Renal pelvis (tissue), 4 donors: Measurements from ENCODE around the gene DSG4. TPM values are rescaled to one million over a fixed set of nuclear protein-coding genes. Genes with fewer than 3 reads are reported as not detected.

ENCODE experiments used
- DNase-seq: peaks from one replicate; pipeline ENCODE4 v3.0.0-alpha.2; 2013
- polyA plus RNA-seq, 3 donors: library from polyadenylated mRNA; unstranded; fragments of 120-200 nt; gene quantifications; one replicate each; pipeline ENCODE4 v1.2.1, GENCODE V29; 2013; ENCODE audit not compliant: insufficient read length in 3 of 3

The DSG4 gene
- polyA plus RNA-seq, 3 donors = 0.01 TPM; not detected in 2

GRCh38 chr18:31409276-31409675 lies 32.7 kb downstream of the DSG4 start:
- no peak for DNase-seq

- no peak for DNase-seq
Observed at GRCh38 chr18:31410716-31411483, 34.3 kb downstream of the DSG4 start.

- DNase-seq = no peak
Observed at GRCh38 chr18:31413137-31413536, 36.6 kb downstream of the DSG4 start.

- no peak for DNase-seq
Observed at GRCh38 chr18:31417850-31418249, 41.3 kb downstream of the DSG4 start.

DNA sequence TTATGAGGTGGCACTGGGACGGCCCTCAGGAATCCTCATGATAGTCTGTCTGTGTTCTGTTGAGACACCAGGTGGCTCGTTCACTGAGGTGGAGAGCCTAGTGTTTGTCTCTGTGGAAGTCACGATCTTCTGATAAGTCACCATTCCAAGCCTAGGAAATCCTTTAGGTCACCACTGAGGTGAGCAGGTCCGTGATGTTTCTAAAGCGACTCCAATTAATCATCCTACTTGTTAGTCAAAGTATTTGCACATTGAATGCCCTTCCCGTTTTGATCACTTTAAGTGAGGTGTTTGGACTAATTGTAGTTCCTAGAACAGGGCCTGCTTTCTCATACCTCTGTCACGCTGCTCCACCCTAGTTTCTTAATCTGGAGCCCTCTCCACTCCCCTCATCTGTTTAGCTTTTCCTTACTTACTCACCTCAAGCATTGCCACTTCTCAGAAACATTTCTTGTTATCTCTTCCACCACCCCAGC lies 42.9 kb downstream of the DSG4 start:
- no peak for DNase-seq

DNA sequence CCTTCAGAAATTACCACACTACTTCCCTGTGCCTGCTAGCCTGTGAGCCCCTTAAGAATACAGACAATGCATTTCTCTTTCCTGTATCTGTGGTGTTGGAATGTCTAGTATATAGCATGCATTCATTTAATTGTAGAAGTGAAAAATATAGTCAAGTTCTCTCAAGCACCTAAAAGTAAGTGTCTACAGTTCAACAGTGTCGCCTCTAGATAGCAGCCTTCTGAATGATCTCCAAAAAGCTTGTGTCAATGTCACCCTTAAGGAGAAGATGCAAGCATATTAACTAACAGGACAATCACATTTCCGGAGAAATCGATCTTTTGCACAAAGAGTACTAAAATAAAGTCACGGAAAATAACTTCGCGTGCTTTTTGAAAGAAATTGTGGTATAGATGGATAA lies 43.5 kb downstream of the DSG4 start:
- DNase-seq = no peak

- no peak for DNase-seq
Observed at GRCh38 chr18:31420524-31420923, 43.9 kb downstream of the DSG4 start.

GRCh38 chr18:31424383-31424988 lies 47.9 kb downstream of the DSG4 start:
- no peak for DNase-seq

DNA sequence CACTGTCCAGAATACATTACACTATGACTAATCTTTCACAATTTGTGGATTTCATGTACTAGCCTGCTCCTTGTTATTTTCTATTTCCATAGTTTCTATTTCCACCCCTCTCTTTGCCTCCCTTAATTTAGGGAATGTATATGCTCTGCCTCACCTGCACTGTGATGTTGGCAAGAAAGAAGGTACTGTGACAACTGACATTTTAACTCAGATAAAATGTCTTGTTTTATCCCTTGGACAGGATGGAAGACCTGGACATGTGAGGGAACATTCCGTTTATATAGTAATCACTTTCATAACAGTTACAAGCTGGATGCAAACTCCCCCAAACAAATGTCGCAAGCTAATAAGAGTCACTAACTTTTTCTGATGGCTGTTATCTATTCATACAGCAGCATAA lies 49.4 kb downstream of the DSG4 start:
- DNase-seq = no peak

- no peak for DNase-seq
Observed at GRCh38 chr18:31426871-31427406, 50.4 kb downstream of the DSG4 start.

- DNase-seq = no peak
Observed at GRCh38 chr18:31428211-31428610, 51.6 kb downstream of the DSG4 start.

DNA sequence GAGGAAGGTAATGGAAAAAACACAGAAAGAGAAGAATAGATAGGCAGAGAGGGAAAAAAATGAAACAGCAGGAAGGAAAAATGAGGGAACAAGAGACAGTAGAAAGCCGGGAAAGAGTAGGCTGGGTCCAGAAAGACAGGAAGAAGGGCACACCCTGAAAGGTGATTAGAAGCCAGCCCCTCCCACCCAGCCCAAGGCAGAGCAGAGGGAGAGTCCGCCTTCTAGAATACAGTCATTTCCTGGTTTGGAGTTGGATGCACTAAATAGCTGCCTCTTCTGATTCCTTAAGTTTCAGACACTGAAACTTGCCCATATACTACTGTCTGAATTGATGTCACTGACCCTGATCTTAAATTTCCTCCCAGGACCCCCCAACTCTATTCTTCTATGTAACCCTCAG lies 53.0 kb downstream of the DSG4 start:
- no peak for DNase-seq

DNA sequence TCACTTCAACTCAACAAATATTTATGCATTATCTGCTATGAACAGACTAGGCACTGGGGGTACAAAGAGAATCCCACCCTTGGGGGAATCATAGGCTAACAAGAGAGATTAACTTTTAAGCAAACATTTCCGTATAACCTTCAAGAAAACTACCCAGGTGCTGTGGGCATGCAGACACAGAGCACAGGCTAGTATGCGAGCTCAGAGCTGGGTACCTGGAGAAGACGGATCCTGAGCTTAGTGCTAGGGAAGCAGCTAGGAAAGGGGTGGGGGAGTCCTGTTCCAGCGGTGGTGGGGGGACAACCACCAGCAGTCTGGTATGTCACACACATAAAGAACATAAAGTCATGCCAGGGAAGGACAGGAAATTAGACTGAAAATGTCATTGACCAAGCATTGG lies 53.5 kb downstream of the DSG4 start:
- DNase-seq = no peak

GRCh38 chr18:31430554-31430953 lies 54.0 kb downstream of the DSG4 start:
- no peak for DNase-seq

DNA sequence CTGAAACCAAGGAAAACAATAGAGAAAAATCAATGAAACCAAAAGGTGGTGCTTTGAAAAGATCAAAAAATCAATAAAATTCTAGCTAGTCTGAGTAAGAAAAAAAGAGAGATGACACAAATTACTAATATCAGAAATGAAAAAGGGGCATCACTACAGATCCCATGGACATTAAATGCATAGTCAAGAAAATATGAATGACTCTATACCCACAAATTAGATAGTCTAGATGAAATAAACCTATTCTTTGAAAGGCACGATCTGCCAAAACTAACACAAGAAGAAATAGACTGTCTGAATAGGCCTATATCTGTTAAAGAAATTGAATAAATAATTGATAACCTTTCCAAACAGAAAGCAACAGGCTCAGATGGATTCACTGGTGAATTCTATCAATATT lies 55.7 kb downstream of the DSG4 start:
- no peak for DNase-seq

GRCh38 chr18:31436825-31437224 lies 60.2 kb downstream of the DSG4 start:
- no peak for DNase-seq

GRCh38 chr18:31438402-31438801 lies 61.8 kb downstream of the DSG4 start:
- no peak for DNase-seq

DNA sequence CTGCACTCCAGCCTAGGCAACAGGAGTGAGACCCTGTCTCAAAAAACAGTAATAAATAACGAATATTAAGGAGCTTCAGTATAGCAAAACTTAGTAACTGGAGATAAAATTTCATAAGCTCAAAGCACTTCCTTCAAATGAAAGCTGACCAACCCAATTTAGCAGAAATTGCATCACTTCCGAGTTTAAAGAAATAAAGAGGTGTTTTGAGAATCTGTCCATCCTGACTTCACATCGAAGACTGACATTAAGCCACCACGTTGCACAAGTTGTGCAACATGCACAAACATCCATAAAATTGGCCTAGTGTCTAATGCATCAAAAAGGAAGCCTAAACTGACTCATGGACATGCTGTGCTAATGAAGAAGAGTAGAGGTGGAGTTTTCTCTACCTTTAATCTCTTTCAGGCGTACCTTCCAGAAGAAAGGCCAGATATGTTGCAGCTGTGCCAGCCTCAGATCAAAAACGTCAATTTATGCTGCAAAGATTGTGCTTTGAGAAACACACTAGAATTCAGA lies 63.3 kb downstream of the DSG4 start:
- no peak for DNase-seq

DNA sequence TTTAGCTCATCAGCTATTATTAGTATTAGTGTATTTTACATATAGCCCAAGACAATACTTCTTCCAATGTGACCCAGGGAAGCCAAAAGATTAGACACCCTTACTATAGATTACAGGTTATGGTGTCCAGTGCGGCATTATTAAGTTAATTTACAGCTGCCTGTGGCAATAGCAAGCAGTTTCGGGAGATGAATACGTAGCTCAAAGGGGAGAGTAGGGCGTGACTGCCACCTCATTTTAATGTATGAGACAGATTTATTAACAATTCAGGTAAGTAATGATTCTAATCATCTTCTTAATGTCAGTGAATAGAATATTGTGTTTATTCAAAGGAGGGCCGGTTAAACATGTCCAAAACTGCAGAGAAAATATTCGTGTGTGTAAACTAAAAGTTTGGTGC lies 64.2 kb downstream of the DSG4 start:
- no peak for DNase-seq

GRCh38 chr18:31441493-31441892 lies 64.9 kb downstream of the DSG4 start:
- DNase-seq = no peak

DNA sequence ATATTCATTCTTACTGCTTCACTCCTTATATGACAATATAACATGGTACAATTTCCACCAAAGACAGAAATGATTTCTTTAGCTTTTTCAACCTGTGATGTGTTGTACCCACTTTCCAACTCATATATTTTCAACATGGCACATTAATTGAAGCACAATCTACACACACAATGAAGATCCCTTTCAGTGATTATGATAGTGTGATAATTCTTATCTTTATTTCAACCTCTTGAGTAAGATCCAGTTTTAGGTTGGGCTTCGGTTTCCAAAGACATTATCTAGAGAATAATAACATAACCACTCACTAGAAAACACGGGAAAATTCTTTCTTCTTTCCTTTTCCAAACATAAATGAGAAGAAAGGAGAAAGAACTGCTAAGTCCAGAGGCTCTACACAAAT lies 67.6 kb downstream of the DSG4 start:
- DNase-seq = no peak

- DNase-seq = no peak
Observed at GRCh38 chr18:31445908-31446307, 69.3 kb downstream of the DSG4 start.

- DNase-seq = no peak
Observed at GRCh38 chr18:31446854-31447253, 70.3 kb downstream of the DSG4 start.
